Suprapubic skin (tissue), 4 donors: ENCODE data around the gene TSPAN14. TPM values are rescaled to one million over a fixed set of nuclear protein-coding genes. Genes with fewer than 3 reads are reported as not detected.

Experiments used
- DNase-seq, 2 donors: peaks; one replicate each; pipeline ENCODE4 v3.0.0-alpha.2; 2019; ENCODE audit warnings: low spot score in 2 of 2
- H3K27ac ChIP-seq: fragments of 200-600 bp; sonication (generic); one replicate; pipeline ENCODE4 v1.5.1; 2019
- H3K27me3 ChIP-seq: fragments of 200-600 bp; sonication (generic); one replicate; pipeline ENCODE4 v1.5.1; 2019
- H3K36me3 ChIP-seq: fragments of 200-600 bp; sonication (generic); one replicate; pipeline ENCODE4 v1.5.1; 2019
- H3K4me1 ChIP-seq: fragments of 200-600 bp; sonication (generic); one replicate; pipeline ENCODE4 v1.5.1; 2019
- H3K4me3 ChIP-seq: fragments of 200-600 bp; sonication (generic); one replicate; pipeline ENCODE4 v1.5.1; 2019; ENCODE audit warnings: mild to moderate bottlenecking
- H3K9me3 ChIP-seq: fragments of 200-600 bp; sonication (generic); one replicate; pipeline ENCODE4 v1.5.1; 2019
- CTCF ChIP-seq, 2 donors: fragments of 200-600 bp in 1 of 2; fragments of 450-650 bp in 1 of 2; sonication (generic) in 1 of 2; IDR thresholded peaks; one replicate each; pipeline ENCODE4 v1.5.1; 2016 to 2019; ENCODE audit warnings: antibody characterized with exemption in 2 of 2, mild to moderate bottlenecking in 1 of 2, moderate library complexity in 1 of 2
- EP300 ChIP-seq: sonication (generic); formaldehyde crosslinking; IDR thresholded peaks from one replicate; pipeline ENCODE4 v1.6.1; 2017; ENCODE audit warnings: antibody characterized with exemption
- POLR2A ChIP-seq, 2 donors: fragments of 450-650 bp; IDR thresholded peaks; one replicate each; pipeline ENCODE4 v1.6.1; 2017; ENCODE audit warnings: antibody characterized with exemption in 2 of 2, mild to moderate bottlenecking in 2 of 2, moderate library complexity in 2 of 2
- POLR2AphosphoS5 ChIP-seq, 3 donors: sonication (generic); formaldehyde crosslinking; IDR thresholded peaks; one replicate each; pipeline ENCODE4 v1.6.1; 2017; ENCODE audit warnings: antibody characterized with exemption in 3 of 3
- WGBS: methylation state at CpG from one replicate; pipeline ENCODE4 v1.1.5; 2018; 5-methylcytosine and 5-hydroxymethylcytosine counted together
- total RNA-seq, 4 donors: library from RNA; depleted of rRNA; stranded (reverse); fragments of >200 nt; gene quantifications; one replicate each; pipeline ENCODE4 v1.1.0, GENCODE V29; 2016

TSPAN14 gene
- total RNA-seq, 4 donors from 2014 or later: 99.7 to 145 (median 122) TPM

- Histone ChIP-seq H3K36me3 (no peaks in the 10 kb centered on the region), H3K4me1 (peaks cover 92% of the 10 kb centered on the region), H3K9me3 (no peaks in the 10 kb centered on the region), H3K27me3 (no peaks in the 10 kb centered on the region), H3K4me3 (no peak overlapping the region), H3K27ac (peak overlapping the region; percentile 49)
- 50% methylated on average over 1 of the region's 1 CpG for WGBS
- no peak for DNase-seq
- no peak for TF ChIP-seq EP300
- no peak for TF ChIP-seq CTCF (IDR thresholded peaks at IDR 0.05)
- no peak for TF ChIP-seq POLR2AphosphoS5 (IDR thresholded peaks at IDR 0.05)
- TF ChIP-seq POLR2A (IDR thresholded peaks at IDR 0.05): no peak
Measured at GRCh38 chr10:80411681-80412220, 42.4 kb upstream of the TSPAN14 start.

DNA sequence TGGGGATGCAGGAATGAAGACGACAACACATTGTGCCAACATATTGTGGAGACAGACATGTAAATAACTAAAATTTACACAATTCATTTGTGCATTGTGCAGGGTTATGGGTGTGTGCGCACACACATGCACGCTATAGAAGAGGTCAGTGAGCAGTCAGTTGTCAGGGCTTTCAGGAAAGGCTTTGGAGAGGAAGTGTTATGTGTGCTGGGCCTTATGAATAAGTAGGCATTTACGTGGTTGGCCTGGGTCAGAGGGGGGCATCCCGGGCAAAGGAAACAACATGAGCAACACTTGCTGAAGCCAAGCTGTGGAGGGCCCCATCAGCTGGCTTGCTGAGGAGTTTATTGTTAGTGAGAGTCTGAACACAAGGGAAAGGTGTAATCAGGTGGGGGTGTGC is 41.6 kb upstream of the TSPAN14 start:
- Histone ChIP-seq H3K27ac (no peak overlapping the region), H3K4me3 (no peak overlapping the region), H3K9me3 (no peaks in the 10 kb centered on the region), H3K36me3 (no peaks in the 10 kb centered on the region), H3K27me3 (no peaks in the 10 kb centered on the region), H3K4me1 (peaks cover 90% of the 10 kb centered on the region)
- DNase-seq: no peak
- WGBS: 68% methylated on average over 5 of the region's 5 CpGs
- TF ChIP-seq POLR2AphosphoS5 (IDR thresholded peaks at IDR 0.05): no peak

- Histone ChIP-seq H3K27me3 (no peaks in the 10 kb centered on the region), H3K4me3 (peak overlapping the region; percentile 3), H3K4me1 (peaks cover 81% of the 10 kb centered on the region), H3K27ac (peak overlapping the region; percentile 61), H3K9me3 (no peaks in the 10 kb centered on the region), H3K36me3 (no peaks in the 10 kb centered on the region)
- TF ChIP-seq POLR2AphosphoS5 (IDR thresholded peaks at IDR 0.05) (no peak), CTCF (IDR thresholded peaks at IDR 0.05) (no peak), POLR2A (IDR thresholded peaks at IDR 0.05) (no peak), EP300 (no peak)
- no peak for DNase-seq
- WGBS: 56% methylated on average over 12 of the region's 12 CpGs
Measured at GRCh38 chr10:80413271-80413996, 40.7 kb upstream of the TSPAN14 start.

- H3K4me3 ChIP-seq: peak overlapping the region; percentile 3
- 46% methylated on average over 7 of the region's 7 CpGs for WGBS
- H3K36me3 ChIP-seq: no peaks in the 10 kb centered on the region
- TF ChIP-seq CTCF (IDR thresholded peaks at IDR 0.05) (no peak), POLR2A (IDR thresholded peaks at IDR 0.05) (no peak), EP300 (no peak), POLR2AphosphoS5 (IDR thresholded peaks at IDR 0.05) (no peak)
- H3K9me3 ChIP-seq: no peaks in the 10 kb centered on the region
- DNase-seq: no peak
- H3K27ac ChIP-seq: peak overlapping the region; percentile 61
- no peaks in the 10 kb centered on the region for H3K27me3 ChIP-seq
- peaks cover 72% of the 10 kb centered on the region for H3K4me1 ChIP-seq
Measured at GRCh38 chr10:80414142-80414895, 39.8 kb upstream of the TSPAN14 start.

DNA sequence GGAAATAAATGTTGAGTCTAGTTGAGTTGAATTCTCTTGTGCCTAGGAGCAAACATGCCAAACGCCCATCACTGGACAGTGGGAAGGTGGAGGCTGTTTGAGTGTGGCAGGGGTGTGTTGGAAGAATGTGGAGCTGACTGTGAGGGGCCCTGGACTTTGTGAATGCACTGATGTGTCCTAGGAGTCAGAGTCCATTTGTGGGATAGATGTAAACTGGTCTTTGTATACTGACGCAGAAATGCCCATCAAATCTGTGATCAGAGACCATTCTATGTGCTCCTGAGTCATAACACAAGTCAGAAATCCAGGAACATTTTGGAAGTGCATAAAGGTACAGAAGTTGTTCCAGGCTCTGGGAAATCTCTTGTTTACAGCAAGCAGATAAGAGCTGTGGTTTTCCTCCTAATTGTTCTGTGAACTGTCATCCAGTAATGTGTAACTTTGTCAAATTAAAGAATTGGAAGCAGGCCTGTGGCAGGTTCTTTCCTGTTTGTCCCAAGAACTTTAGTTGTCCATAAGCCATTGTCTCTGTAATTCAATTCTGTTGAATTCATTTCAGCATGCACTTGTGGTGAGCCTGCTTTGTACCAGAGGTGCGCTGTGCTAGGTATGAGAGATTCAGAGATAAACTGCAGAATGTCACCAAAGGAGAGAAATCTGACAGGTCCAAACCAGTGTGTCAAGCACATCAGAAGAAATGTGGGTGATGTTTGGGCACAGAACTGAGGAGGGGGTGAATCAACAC is 38.2 kb upstream of the TSPAN14 start:
- TF ChIP-seq EP300 (no peak), POLR2A (IDR thresholded peaks at IDR 0.05) (no peak), POLR2AphosphoS5 (IDR thresholded peaks at IDR 0.05) (no peak), CTCF (IDR thresholded peaks at IDR 0.05) (no peak)
- no peak for DNase-seq
- Histone ChIP-seq H3K27me3 (no peaks in the 10 kb centered on the region), H3K9me3 (no peaks in the 10 kb centered on the region), H3K36me3 (no peaks in the 10 kb centered on the region), H3K4me1 (peaks cover 56% of the 10 kb centered on the region), H3K27ac (no peak overlapping the region), H3K4me3 (no peak overlapping the region)
- 64% methylated on average over 3 of the region's 3 CpGs for WGBS
